ENCODE measurements around the gene GKN1.
"Not testable (repeated sequence)": the region's sequence is repeated elsewhere in the genome, so short reads cannot be mapped to it uniquely, and the experiment has no call there.

The GKN1 gene

GRCh38 chr2:68974251-68974650, at the start of gene GKN1:
GKN1 (plus strand) TSS chr2:68974636; CDS start chr2:68974678, 42 bp downstream.
- DNase-seq = no peak

GRCh38 chr2:68925295-68925896, 49.0 kb upstream of the GKN1 start:
- DNase-seq = peak; percentile 43

GRCh38 chr2:68926796-68927195, 47.6 kb upstream of the GKN1 start:
- DNase-seq = no peak

- DNase-seq = no peak
Observed at GRCh38 chr2:68931149-68931711, 43.2 kb upstream of the GKN1 start.

DNA sequence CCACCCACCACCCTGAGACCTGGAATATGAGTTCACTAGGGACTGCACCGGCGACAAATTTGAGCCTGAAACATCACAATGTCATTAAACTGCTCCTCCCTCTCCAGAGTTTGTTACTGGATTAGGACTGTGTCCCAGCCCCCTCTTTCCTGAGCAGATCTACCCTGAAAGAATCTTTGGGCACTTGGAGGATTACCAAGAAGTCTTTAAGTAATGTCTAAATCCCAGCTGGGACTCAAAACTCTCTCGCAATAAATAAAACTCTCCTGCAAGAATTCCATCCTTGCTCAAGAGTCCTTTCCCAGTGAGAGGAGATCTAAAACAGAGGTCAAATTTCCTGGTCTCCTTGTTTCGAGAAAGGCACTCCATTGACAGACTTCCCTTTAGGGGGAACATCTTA, 42.6 kb upstream of the GKN1 start:
- DNase-seq = no peak

GRCh38 chr2:68932402-68932801, 42.0 kb upstream of the GKN1 start:
- DNase-seq = no peak

DNA sequence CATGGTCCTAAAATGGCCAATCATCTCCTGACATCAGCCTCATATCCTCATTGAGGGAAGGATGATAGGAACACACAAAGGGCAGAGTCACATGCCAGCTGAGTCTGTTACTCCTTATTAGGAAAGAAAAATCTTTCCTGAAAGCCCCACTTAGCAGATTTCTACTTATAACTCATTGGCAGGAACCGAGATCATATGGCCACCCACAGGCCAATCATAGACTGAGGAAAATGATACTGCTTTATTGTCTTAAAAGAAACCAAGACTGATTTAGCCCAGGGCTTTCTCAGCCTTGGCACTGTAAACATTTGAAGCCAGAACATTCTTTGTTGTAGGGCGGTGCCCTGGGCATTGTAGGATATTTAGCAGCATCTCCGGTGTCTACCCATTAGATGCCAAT, 40.4 kb upstream of the GKN1 start:
- no peak for DNase-seq

- DNase-seq = no peak
Observed at GRCh38 chr2:68935471-68935870, 39.0 kb upstream of the GKN1 start.

DNA sequence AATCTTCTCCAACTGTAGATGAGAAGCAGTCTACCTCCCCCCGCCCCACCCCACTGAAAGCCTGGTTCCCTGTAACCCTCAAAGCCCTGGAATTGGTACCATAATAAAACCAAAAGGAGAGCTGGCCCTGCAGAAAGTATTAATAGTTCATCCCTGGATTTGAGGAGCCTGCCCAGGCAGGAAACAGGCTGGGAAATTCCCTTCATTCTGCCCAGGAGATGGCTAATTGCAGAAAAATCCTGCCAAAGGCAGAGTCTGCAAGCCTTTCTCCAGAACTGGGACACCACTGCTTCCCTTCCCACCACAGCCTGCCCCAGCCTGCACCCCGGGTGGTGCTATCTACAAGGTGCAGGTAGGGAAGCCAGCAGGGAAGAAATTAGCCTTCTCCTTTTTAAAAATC, 38.0 kb upstream of the GKN1 start:
- no peak for DNase-seq

GRCh38 chr2:68936889-68937288, 37.5 kb upstream of the GKN1 start:
- no peak for DNase-seq

- no peak for DNase-seq
Observed at GRCh38 chr2:68937346-68938055, 36.9 kb upstream of the GKN1 start.

DNA sequence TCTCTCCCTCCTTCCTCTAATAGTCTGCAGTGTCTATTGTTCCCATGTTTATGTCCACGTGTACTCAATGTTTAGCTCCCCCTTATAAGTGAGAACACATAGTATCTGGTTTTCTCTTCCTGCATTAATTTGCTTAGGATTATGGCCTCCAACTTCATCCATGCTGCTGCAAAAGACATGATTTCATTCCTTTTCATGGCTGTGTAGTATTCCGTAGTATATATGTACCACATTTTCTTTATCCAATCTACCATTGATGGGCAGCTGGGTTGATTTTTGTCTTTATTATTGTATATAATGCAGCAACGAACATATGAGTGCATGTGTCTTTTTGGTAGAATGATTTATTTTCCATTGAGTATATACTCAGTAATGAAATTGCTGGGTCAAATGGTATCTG, 35.5 kb upstream of the GKN1 start:
- DNase-seq = no peak

GRCh38 chr2:68939962-68940361, 34.5 kb upstream of the GKN1 start:
- DNase-seq = no peak

DNA sequence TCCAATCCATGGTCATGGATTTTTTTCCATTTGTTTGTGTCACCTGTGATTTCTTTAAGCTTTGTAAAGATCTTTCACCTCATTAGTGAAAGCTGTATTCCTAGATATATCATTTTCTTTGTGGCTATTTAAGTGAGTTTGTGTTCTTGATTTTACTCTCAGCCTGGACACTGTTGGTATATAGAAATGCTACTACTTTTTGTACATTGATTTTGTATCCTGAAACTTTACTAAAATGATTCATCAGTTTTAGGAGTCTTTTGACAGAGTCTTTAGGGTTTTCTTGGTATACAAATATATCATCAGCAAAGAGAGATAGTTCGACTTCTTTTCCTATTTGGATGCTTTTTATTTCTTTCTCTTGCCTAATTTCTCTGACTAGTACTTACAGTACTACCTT, 34.1 kb upstream of the GKN1 start:
- DNase-seq = no peak

DNA sequence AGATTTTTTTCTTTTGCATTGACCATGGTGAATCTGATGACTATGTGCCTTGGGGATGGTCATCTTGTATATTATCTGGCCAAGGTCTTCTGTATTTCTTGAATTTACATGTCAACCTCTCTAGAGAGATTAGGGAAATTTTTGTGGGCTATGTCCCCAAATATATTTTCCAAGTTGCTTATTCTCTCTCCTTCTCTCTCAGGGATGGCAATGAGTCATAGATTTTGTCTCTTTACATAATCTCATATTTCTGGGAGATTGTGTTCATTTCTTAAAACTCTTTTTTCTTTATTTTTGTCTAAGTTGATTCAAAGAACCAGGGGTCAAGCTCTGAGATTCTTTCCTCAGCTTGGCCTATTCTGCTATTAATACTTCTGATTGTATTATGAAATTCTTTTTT, 31.6 kb upstream of the GKN1 start:
- no peak for DNase-seq

- DNase-seq = peak; percentile 90
Observed at GRCh38 chr2:68943581-68944568, 30.6 kb upstream of the GKN1 start.

DNA sequence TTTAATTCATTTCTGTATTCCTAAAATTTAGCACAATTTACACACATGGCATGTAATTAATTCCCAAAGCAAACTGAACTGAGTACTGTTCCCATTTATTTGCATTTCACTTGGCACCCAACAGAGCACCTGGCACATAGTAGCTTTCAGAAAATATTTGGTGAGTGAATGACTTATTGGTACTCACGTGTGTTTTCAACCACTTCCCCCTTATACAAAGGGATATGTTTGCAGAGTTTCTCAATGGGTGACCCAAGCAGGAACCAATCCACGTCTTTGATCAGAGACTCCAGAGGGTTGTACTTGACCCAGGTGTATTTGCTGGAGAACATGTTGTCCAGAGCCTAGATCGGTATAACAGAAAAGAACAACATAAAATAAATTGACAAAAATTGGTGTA, 28.3 kb upstream of the GKN1 start:
- DNase-seq = no peak

DNA sequence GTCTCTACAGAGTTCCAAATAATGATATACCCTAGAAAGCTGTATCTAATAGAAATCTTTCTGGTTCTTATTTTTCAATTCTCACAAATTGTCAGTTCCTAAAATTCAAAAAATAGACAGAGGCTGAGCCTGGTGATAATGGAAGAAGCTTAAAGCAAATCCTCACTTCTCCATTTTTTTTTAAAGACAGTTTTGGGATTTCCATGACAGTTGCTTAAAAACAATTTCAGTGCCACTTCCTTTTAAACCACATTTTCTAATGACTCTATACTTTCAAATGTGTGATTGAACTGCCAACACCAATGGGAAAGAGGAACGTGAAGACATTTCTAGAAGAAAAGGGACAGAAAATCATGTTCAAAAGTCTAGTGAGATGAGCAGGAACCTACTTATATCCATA, 25.7 kb upstream of the GKN1 start:
- DNase-seq = no peak

DNA sequence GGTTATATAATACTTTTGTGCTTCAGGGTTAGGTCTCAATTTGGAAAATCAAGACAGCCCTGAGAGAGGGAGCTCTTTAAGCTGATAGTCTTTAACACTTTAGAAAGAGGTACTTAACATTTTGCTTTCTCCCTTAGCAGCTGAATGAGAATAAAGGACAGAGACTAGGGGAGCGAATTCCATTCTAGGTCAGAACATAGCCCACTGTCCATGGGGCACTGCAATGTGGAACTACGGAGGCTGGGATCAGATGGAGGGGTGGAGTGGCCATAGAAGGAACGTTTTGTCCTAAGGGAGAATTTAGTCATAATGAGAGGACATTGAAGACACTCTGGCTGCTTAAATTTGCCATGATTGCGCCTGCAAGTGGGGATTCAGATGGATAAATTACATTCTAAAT, 22.5 kb upstream of the GKN1 start:
- DNase-seq = no peak

DNA sequence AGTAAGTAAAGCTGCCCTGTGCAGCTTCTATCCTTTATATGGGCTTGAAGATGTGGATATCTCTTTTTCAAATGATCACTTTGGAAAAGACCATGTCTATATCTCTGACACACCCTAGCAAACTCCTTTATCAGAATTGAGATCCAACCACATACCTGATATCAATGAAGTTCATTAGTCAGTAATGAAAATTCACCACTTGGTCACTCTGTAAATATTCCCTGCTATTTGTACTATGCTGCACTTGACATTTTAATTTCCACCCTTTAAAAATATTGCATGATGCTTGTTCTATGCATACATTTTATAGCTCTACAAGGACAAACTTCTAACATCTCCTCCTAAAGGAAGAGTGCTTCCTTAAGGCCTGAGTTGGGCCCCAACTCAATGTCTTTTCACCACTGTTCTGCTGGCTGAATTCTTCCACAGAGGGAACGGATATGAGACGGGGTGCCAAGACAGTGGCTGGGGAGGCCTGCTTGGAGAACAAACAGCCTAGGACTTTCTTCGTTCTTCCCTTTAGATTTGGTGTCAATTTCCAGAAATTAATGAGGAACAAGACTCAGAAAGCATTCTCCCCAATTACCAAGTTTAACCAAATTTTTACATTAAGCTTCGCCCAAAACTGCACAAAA, 21.4 kb upstream of the GKN1 start, which contains the start of gene GKN2:
Gene GKN2, minus strand, starts transcription at position 7 of the 635 bp plus-strand sequence. CDS start 32 bp downstream, outside the sequence.
- DNase-seq = no peak

GRCh38 chr2:68955432-68955831, 19.0 kb upstream of the GKN1 start:
- DNase-seq = not testable (repeated sequence)

GRCh38 chr2:68959001-68959400, 15.4 kb upstream of the GKN1 start:
- DNase-seq = no peak

- no peak for DNase-seq
Observed at GRCh38 chr2:68961380-68961779, 13.1 kb upstream of the GKN1 start.

All from retina (tissue), 1 donor.